Neural cell (in vitro differentiated cells): ENCODE results near the gene LRMDA. TPM values are rescaled to one million over a fixed set of nuclear protein-coding genes. Genes with fewer than 3 reads are reported as not detected.
"Not testable (repeated sequence)": the region's sequence is repeated elsewhere in the genome, so short reads cannot be mapped to it uniquely, and the experiment has no call there.

Source experiments
- H2AFZ ChIP-seq: fragments of 200-600, 300-800 bp; sonication (generic), shearing (Covaris generic); 2 replicates; pipeline ENCODE4 v1.6.0; 2014; ENCODE audit warnings: low read depth, mild to moderate bottlenecking, antibody characterized with exemption, low read length, moderate library complexity
- H3F3A ChIP-seq: fragments of 200-600 bp; shearing (Covaris generic); 2 replicates; pipeline ENCODE4 v1.6.1; 2016; ENCODE audit warnings: mild to moderate bottlenecking, moderate library complexity, mixed read lengths, antibody characterized with exemption, low read length; ENCODE audit not compliant: insufficient read depth, poor library complexity, severe bottlenecking
- H3K27ac ChIP-seq: fragments of 200-600, 300-800 bp; sonication (generic), shearing (Covaris generic); 2 replicates; pipeline ENCODE4 v1.5.1; 2014; ENCODE audit warnings: mild to moderate bottlenecking, low read length, moderate library complexity
- H3K27me3 ChIP-seq: fragments of 300-800, 200-600 bp; sonication (generic), shearing (Covaris generic); 2 replicates; pipeline ENCODE4 v1.6.0; 2014; ENCODE audit warnings: mild to moderate bottlenecking, low read depth, low read length, moderate library complexity; ENCODE audit not compliant: insufficient read depth
- H3K36me3 ChIP-seq: fragments of 300-800, 200-600 bp; sonication (generic), shearing (Covaris generic); 2 replicates; pipeline ENCODE4 v1.5.1; 2014; ENCODE audit warnings: mild to moderate bottlenecking, antibody characterized with exemption, low read length, moderate library complexity; ENCODE audit not compliant: insufficient read depth
- H3K4me2 ChIP-seq: fragments of 300-800, 200-600 bp; sonication (generic), shearing (Covaris generic); 2 replicates; pipeline ENCODE4 v1.6.0; 2014; ENCODE audit warnings: mild to moderate bottlenecking, low read length
- H3K4me3 ChIP-seq: fragments of 300-800, 200-600 bp; sonication (generic), shearing (Covaris generic); 2 replicates; pipeline ENCODE4 v1.5.1; 2014; ENCODE audit warnings: mild to moderate bottlenecking, low read length, moderate library complexity
- H3K79me2 ChIP-seq: fragments of 200-600 bp; shearing (Covaris generic); replicated peaks from 2 replicates; pipeline ENCODE4 v1.6.0; 2014; ENCODE audit warnings: mild to moderate bottlenecking, low read length, moderate library complexity; ENCODE audit not compliant: insufficient read depth
- H3K9ac ChIP-seq: fragments of 300-800, 200-600 bp; sonication (generic), shearing (Covaris generic); 2 replicates; pipeline ENCODE4 v1.6.1; 2016; ENCODE audit warnings: mild to moderate bottlenecking, low read length, mixed read lengths
- H3K9me2 ChIP-seq: fragments of 200-600 bp; shearing (Covaris generic); 2 replicates; pipeline ENCODE4 v1.6.1; 2016; ENCODE audit warnings: mild to moderate bottlenecking, low read length, mixed read lengths; ENCODE audit not compliant: insufficient read depth
- H3K9me3 ChIP-seq: fragments of 200-600, 300-800 bp; sonication (generic), shearing (Covaris generic); 2 replicates; pipeline ENCODE4 v1.6.1; 2016; ENCODE audit warnings: mild to moderate bottlenecking, mixed run types, low read length, moderate library complexity, mixed read lengths
- H4K20me1 ChIP-seq: fragments of 200-600 bp; shearing (Covaris generic); 2 replicates; pipeline ENCODE4 v1.6.1; 2016; ENCODE audit warnings: mild to moderate bottlenecking, mixed run types; ENCODE audit not compliant: insufficient read depth
- CTCF ChIP-seq: fragments of 450-650 bp; IDR thresholded peaks from 2 replicates; pipeline ENCODE4 v1.5.1; 2014; ENCODE audit warnings: antibody characterized with exemption, mild to moderate bottlenecking, moderate library complexity; ENCODE audit not compliant: poor library complexity, severe bottlenecking
- EP300 ChIP-seq: fragments of 450-650 bp; conservative IDR thresholded peaks from 2 replicates; pipeline ENCODE4 v1.6.1; 2014; ENCODE audit warnings: antibody characterized with exemption, mild to moderate bottlenecking, moderate library complexity; ENCODE audit not compliant: poor library complexity, severe bottlenecking
- EZH2 ChIP-seq: fragments of 200-600, 300-800 bp; shearing (Covaris generic), sonication (generic); IDR thresholded peaks from 2 replicates; pipeline ENCODE4 v1.6.1; 2014; ENCODE audit warnings: antibody characterized with exemption, low read length, borderline replicate concordance, mild to moderate bottlenecking; ENCODE audit not compliant: insufficient read depth, poor library complexity, severe bottlenecking
- MXI1 ChIP-seq: fragments of 450-650 bp; conservative IDR thresholded peaks from 2 replicates; pipeline ENCODE4 v1.6.1; 2014; ENCODE audit warnings: antibody characterized with exemption, mild to moderate bottlenecking; ENCODE audit not compliant: poor library complexity, severe bottlenecking
- POLR2AphosphoS5 ChIP-seq: IDR thresholded peaks from 2 replicates; pipeline ENCODE4 v1.6.1; 2012
- RAD21 ChIP-seq: fragments of 450-650 bp; conservative IDR thresholded peaks from 2 replicates; pipeline ENCODE4 v1.6.1; 2014; ENCODE audit warnings: antibody characterized with exemption, mild to moderate bottlenecking, moderate library complexity
- REST ChIP-seq: IDR thresholded peaks from 2 replicates; pipeline ENCODE4 v1.6.1; 2012; ENCODE audit warnings: borderline replicate concordance
- SMC3 ChIP-seq: fragments of 450-650 bp; conservative IDR thresholded peaks from 2 replicates; pipeline ENCODE4 v1.6.1; 2014; ENCODE audit warnings: antibody characterized with exemption, mild to moderate bottlenecking, moderate library complexity; ENCODE audit not compliant: poor library complexity
- TAF1 ChIP-seq: IDR thresholded peaks from 2 replicates; pipeline ENCODE4 v1.6.1; 2012; ENCODE audit warnings: low read depth
- polyA plus RNA-seq: library from polyadenylated mRNA; depleted of rRNA; stranded (reverse); fragments of >200 nt; gene quantifications from 2 replicates; pipeline ENCODE4 v1.2.3, GENCODE V29; 2014

The LRMDA gene
- polyA plus RNA-seq, 1 donor from 2014 or later, result 5.6 TPM

GRCh38 chr10:75750093-75750875, 318.9 kb downstream of the LRMDA start:
- H4K20me1 ChIP-seq, H3F3A ChIP-seq, H3K27ac ChIP-seq, H3K36me3 ChIP-seq, H3K27me3 ChIP-seq, H2AFZ ChIP-seq, H3K4me2 ChIP-seq, H3K9me2 ChIP-seq, H3K79me2 ChIP-seq, H3K4me3 ChIP-seq, H3K9me3 ChIP-seq, H3K9ac ChIP-seq: not testable (repeated sequence)

- no peak overlapping the region for H3K27ac ChIP-seq
- H3K27me3 ChIP-seq, result no peaks in the 10 kb centered on the region
- no peak overlapping the region for H3K4me2 ChIP-seq
- no peaks in the 10 kb centered on the region for H4K20me1 ChIP-seq
- H3K9me2 ChIP-seq, result no peaks in the 10 kb centered on the region
- no peak overlapping the region for H2AFZ ChIP-seq
- H3K4me3 ChIP-seq, result no peak overlapping the region
- no peaks in the 10 kb centered on the region for H3K9me3 ChIP-seq
- H3K36me3 ChIP-seq, result no peaks in the 10 kb centered on the region
- no peaks in the 10 kb centered on the region for H3F3A ChIP-seq
- TF ChIP-seq EZH2 (no peak), TAF1 (no peak), POLR2AphosphoS5 (no peak), SMC3 (no peak), RAD21 (no peak), CTCF (no peak), REST (no peak), MXI1 (no peak), EP300 (no peak)
- H3K79me2 ChIP-seq, result no peaks in the 10 kb centered on the region
- no peak overlapping the region for H3K9ac ChIP-seq
These were observed 319.8 kb downstream of the LRMDA start for GRCh38 chr10:75751232-75751631.
